Stimulated activated CD8-positive, alpha-beta memory T cell treated with anti-CD3 and anti-CD28 coated beads, Interleukin-4, amount 100 ng/mL, for 1 hour (primary cell): ENCODE results near the gene PPP3CA.
"Not testable (repeated sequence)": the region's sequence is repeated elsewhere in the genome, so short reads cannot be mapped to it uniquely, and the experiment has no call there.

Experiments
- DNase-seq, 2 donors: peaks; one replicate each; pipeline ENCODE4 v3.0.0-alpha.2; 2020; ENCODE audit warnings: low read depth in 2 of 2, low spot score in 1 of 2

PPP3CA gene

GRCh38 chr4:101217353-101218031 is 129.8 kb downstream of the PPP3CA start:
- DNase-seq, result no peak

DNA sequence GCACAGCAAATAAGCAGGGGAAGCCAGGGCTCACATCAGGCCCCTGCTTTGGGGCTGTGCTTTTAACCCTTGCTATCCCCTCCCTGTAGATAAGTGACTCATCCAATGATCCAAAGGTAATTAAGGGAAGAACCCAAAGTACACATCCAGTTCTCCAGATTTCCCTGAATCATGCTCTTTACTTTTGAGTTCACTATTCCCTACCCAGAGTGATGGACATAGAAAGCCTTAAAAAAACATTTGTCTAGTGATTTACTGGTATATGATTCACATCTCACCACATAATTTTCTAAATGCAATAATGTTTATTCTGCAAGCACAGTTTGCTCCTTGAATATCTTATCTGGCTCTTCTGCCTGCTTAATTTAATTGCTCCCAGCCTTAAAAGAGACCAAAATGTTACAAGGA is 136.2 kb downstream of the PPP3CA start:
- no peak for DNase-seq

- no peak for DNase-seq
Observed at GRCh38 chr4:101210331-101210730, 137.0 kb downstream of the PPP3CA start.

DNA sequence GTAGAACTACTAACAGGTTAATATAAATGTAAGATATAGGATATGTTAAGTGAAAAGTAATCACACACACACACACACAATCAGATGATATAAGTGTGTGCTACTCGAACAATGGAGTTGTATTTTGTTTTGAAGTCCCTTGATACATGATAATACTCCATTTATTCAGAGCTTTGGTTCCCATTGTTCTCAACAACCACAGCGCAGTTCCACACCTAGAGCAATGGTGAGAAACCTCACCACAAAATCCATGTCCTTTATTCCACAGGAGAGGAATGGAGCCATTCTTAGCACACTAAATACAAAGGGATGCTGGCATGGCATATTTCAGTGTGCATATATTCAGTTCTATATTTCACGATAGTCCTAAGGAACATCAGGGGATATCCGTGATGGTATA is 139.2 kb downstream of the PPP3CA start:
- DNase-seq, result no peak

GRCh38 chr4:101205916-101206315 is 141.4 kb downstream of the PPP3CA start:
- DNase-seq, result peak in 1 of 2 donors; percentile 8

DNA sequence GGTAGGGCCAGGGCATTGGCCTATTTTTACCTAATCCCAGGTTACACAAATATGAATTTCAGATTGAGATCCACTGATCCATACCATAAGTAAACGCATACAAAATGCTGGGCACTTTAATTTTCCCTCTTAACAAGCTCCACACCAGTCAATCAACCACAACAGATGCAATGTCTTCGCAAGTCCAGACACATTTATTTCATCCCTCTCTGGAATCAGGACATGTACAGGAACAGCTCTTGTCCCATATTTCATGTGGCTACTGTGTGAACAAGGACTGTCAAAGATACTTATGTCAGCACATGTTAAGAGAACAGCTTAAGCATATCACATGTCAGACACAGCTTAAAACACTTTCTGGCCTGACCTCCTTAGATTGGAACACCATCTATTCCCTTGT is 145.9 kb downstream of the PPP3CA start:
- no peak for DNase-seq

DNA sequence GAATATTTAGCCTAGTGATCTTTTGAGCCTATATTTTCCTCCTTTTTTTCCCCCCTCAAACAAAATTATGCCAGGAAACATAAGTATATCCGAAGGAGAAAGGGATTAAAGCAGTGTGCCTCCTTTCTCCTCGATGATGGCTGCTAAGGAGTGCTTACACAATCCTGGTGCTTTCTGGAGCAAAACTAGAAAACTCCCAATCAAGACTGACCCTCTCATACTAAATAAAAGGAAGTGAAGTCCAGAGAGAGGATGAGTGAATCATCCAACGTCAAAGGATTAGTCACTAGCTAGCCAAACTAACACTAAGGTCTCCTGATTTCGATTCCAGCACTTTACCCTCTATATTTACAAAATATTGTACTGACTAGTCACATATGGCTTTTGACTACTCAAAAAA is 146.8 kb downstream of the PPP3CA start:
- DNase-seq, result no peak

DNA sequence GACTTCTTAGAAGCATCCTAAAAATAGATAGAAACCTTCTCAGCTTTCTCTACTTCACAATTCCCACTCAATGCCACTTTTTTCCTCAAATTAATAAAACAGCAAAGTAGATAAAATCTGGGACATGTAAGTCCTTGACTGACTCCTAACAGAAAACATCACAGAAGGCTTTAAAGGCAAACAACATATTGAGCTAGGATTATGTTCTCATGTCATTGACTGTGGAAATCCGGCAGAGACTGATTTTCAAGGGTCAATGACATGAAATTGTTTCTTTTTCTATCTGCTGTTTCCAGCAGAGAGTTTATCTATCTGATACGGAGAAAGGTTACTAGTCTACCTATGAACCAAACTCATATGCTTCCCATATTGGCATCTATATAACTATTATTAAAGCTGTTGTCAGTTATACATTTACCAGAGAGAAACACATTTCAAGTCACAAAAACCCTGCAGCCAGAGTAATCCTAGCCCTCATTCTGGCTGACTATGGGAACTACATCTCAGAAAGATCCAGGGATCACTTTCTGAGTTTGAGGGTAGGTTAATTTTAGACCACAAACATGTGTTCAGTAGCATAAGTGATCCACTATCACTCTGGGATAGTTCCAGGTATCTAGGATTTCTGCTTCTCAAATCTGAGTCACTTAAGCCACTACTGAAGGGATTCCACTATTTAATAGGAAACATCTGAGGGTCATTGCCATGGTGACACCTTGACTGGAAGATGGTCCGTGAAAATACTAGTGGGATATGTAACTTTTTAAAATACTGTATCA is 147.6 kb downstream of the PPP3CA start:
- DNase-seq, result no peak

- DNase-seq, result no peak
Observed at GRCh38 chr4:101198682-101199339, 148.5 kb downstream of the PPP3CA start.

GRCh38 chr4:101197350-101197749 is 150.0 kb downstream of the PPP3CA start:
- DNase-seq, result no peak

DNA sequence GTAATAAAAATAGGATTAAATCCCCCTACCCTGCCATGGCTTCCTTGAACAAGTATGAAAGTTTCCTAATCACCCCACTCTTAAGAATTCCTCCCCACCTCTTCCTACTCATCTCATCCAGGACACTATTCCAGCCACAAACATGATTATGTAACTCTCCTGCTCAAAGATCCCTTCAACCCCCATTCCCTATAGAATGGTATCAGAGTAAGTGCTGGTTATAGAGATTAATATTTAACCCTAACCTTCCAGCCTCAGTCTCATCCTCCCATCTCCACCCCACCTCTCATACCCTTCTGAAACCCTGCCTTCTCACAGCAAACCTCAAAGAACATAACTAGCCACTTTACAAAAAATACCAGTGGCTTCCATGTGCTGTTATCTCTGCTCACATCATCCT is 155.1 kb downstream of the PPP3CA start:
- DNase-seq, result no peak

DNA sequence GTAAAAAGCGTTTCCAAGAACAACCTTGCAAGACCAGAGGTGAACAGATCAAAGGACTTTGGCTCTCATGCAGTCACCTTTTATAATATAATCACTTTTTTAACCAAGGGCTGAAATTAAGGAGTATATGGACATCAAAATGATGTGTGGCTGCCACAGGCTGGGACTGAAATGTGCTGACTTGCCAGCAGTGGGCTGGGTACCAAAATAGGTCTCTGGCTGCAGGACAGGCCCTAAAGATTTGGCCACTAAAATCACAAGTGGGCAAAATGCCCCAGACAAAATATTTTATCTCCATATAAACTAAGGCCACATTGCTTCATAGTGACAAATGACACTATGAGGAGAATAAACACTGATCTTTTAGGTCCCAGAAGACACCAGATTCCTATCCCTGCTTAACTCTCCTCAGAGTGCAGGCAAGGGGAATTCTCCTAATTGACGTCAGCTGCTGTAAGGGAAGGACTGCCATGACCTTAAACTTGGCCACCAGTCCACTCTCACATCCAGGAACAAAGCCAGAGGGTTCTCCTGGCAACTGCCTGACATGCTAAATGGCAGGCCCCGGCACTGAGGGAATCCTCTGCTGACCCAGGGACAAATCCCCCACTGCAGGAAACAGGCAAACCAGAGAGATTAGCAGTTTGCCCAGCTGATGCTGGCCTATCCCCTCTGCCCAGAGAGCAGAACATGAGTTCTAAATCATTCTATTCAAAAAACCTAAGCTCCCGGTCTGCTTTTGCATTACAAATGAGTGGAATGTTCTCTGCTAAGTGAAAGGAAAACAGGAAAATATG is 155.8 kb downstream of the PPP3CA start:
- no peak for DNase-seq

DNA sequence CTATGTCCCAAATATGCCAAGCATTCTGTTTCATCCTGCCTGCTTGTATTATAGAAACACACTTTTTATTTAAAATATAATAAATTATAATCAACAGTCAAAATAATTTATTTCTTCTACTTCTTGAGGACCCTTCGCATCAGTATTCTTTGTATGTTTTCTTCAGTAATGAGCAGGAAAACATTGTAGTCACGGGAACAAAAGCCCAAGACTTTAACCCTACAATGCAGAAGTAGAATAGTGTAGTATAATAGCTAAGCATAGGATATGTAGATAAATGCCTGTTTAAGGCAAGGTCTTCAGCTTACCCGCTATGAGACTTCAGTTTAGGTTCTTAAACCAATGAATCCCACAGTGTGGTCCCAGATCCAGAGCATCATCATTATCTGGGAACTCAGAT is 156.6 kb downstream of the PPP3CA start:
- DNase-seq, result no peak

DNA sequence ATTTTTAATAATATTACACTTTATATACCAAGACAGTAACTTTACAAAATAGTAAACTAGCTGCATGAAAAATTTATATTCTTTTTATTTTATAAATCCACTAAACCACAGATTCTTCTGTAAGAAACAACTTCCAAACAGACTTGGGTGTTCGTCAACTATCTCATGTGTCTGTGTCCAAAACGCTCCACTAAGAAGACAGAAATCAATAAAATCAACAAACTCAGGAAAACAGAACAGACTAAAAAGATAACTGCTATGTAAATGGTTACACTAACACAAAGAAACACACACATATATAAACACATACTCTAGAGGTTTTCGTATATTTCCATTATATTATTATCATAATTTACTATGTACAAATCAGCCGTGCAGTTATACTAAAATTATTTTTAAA is 158.4 kb downstream of the PPP3CA start:
- DNase-seq, result no peak

GRCh38 chr4:101187841-101188240 is 159.5 kb downstream of the PPP3CA start:
- DNase-seq, result no peak

GRCh38 chr4:101186567-101187184 is 160.7 kb downstream of the PPP3CA start:
- no peak for DNase-seq

GRCh38 chr4:101184668-101185067 is 162.7 kb downstream of the PPP3CA start:
- DNase-seq, result no peak

- DNase-seq, result no peak
Observed at GRCh38 chr4:101183666-101184373, 163.5 kb downstream of the PPP3CA start.

- DNase-seq, result no peak
Observed at GRCh38 chr4:101183221-101183620, 164.1 kb downstream of the PPP3CA start.

DNA sequence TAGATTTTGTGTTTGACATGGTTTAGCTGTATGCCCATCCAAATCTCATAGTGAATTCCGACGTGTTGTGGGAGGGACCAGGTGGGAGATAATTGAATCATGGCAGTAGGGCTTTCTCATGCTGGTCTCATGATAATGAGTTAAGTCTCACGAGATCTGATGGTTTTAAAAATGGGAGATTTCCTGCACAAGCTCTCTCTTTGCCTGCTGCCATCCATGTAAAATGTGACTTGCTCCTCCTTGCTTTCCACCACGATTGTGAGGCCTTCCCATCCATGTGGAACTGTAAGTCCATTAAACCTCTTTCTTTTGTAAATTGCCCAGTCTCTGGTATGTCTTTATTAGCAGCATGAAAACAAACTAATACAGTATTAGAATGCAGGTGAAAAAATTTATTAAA is 164.6 kb downstream of the PPP3CA start:
- DNase-seq, result not testable (repeated sequence)
